ENCODE measurements around the gene WBP1L.

GRCh38 chr10:102718220-102718619 lies 25.5 kb upstream of the WBP1L start:
- TF ChIP-seq CTCF (IDR thresholded peaks at IDR 0.05; ENCODE audit: insufficient read depth, low read length, poor library complexity, severe bottlenecking) (no peak), EZH2phosphoT487 (conservative IDR thresholded peaks at IDR 0.05; ENCODE audit: low read length) (no peak)

Data from SU-DHL-6 (cell line).